ENCODE data around the gene CDKN1B.

DNA sequence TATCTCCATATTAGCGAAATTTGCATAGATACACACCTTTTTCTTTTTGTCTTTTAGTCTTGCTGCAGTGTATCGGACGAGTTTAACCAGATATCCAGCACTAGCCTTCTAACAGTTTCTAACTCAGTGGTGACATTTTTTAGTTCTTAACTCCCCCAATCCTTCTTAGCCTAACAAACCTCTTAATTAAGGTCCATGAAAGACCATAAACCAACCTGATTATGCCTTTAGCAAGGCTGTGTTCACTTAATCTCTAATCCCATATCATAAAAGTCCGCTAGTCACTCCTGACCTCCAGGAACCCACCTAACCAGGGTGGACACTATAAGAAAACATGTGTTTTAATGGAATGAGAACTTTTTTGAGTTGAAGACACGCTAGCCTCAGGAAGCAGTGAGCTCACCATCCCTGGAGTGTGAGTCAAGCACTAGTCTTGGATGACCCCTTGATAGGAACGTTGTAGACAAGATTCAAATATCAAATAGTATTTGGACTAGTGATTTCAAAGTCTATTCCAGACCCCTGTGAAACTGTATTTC is 9.5 kb downstream of the CDKN1B start:
- TF ChIP-seq, protein P1, sequence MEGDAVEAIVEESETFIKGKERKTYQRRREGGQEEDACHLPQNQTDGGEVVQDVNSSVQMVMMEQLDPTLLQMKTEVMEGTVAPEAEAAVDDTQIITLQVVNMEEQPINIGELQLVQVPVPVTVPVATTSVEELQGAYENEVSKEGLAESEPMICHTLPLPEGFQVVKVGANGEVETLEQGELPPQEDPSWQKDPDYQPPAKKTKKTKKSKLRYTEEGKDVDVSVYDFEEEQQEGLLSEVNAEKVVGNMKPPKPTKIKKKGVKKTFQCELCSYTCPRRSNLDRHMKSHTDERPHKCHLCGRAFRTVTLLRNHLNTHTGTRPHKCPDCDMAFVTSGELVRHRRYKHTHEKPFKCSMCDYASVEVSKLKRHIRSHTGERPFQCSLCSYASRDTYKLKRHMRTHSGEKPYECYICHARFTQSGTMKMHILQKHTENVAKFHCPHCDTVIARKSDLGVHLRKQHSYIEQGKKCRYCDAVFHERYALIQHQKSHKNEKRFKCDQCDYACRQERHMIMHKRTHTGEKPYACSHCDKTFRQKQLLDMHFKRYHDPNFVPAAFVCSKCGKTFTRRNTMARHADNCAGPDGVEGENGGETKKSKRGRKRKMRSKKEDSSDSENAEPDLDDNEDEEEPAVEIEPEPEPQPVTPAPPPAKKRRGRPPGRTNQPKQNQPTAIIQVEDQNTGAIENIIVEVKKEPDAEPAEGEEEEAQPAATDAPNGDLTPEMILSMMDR (IDR thresholded peaks at IDR 0.05; ENCODE audit: low read length) = no peak
- no peak for TF ChIP-seq EZH2 (IDR thresholded peaks at IDR 0.05; ENCODE audit: borderline replicate concordance, low read length)
